AG04450 (cell line): ENCODE results near the gene DCT. TPM values are rescaled to one million over a fixed set of nuclear protein-coding genes. Genes with fewer than 3 reads are reported as not detected.

Experiments used
- CTCF ChIA-PET: fragments of 300-600, 350-600 bp; formaldehyde crosslinking; extraction: SDS; loops from one replicate; lab custom pipeline; 2022; ENCODE audit warnings: antibody characterized with exemption, inconsistent platforms; lab: Charles Lee
- POLR2A ChIA-PET: fragments of 350-600 bp; formaldehyde crosslinking; extraction: SDS; loops from one replicate; lab custom pipeline; 2021; ENCODE audit warnings: antibody characterized with exemption, inconsistent platforms; lab: Yijun Ruan, JAX
- DNase-seq: peaks from one replicate; pipeline ENCODE4 v3.0.0-alpha.2; 2011; ENCODE audit warnings: low read depth, low spot score
- H3K27ac ChIP-seq: one replicate; pipeline ENCODE4 v1.5.1; 2012; ENCODE audit warnings: low read depth, low read length, control low read depth
- H3K27me3 ChIP-seq: one replicate; pipeline ENCODE4 v1.6.0; 2012; ENCODE audit warnings: low read length; ENCODE audit not compliant: control insufficient read depth, insufficient read depth
- H3K4me3 ChIP-seq: 2 replicates; pipeline ENCODE4 v1.5.1; 2011; ENCODE audit warnings: mild to moderate bottlenecking, low read depth, low read length, control low read depth
- H3K9me3 ChIP-seq: 2 replicates; pipeline ENCODE4 v1.5.1; 2012; ENCODE audit warnings: low read length; ENCODE audit not compliant: control insufficient read depth, insufficient read depth
- polyA plus RNA-seq: library from polyadenylated mRNA; depleted of rRNA; stranded (reverse); fragments of >200 nt; gene quantifications from 2 replicates; pipeline ENCODE4 v1.2.3, GENCODE V29; 2011
- TF ChIP-seq, protein P1 (sequence below): IDR thresholded peaks from 2 replicates; pipeline ENCODE4 v1.5.1; 2011; ENCODE audit warnings: low read depth, low read length, control low read depth, inconsistent platforms

Gene DCT
- polyA plus RNA-seq, 1 experiment: not detected

DNA sequence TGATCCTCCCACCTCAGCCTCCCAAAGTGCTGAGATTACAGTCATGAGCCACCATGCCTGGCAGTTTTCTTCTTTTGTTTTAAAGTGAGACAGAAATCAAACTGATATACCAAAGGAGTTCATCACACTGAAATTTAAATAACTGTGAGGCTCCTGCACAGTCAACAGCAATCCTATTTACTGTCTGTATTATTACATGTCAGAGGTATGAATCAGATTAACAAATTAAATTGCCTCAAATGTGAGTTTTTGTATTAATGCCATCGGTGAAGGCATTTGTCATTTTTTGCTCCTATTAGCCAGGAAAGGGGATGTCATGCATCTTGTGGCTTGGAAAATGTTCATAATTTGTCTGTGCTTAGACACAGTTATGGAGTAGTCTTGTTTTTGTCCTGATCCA, 20.4 kb downstream of the DCT start:
- TF ChIP-seq, protein P1, sequence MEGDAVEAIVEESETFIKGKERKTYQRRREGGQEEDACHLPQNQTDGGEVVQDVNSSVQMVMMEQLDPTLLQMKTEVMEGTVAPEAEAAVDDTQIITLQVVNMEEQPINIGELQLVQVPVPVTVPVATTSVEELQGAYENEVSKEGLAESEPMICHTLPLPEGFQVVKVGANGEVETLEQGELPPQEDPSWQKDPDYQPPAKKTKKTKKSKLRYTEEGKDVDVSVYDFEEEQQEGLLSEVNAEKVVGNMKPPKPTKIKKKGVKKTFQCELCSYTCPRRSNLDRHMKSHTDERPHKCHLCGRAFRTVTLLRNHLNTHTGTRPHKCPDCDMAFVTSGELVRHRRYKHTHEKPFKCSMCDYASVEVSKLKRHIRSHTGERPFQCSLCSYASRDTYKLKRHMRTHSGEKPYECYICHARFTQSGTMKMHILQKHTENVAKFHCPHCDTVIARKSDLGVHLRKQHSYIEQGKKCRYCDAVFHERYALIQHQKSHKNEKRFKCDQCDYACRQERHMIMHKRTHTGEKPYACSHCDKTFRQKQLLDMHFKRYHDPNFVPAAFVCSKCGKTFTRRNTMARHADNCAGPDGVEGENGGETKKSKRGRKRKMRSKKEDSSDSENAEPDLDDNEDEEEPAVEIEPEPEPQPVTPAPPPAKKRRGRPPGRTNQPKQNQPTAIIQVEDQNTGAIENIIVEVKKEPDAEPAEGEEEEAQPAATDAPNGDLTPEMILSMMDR: no peak
- ChIA-PET POLR2A (no interaction called here), CTCF (no interaction called here)
- no peak overlapping the region for H3K4me3 ChIP-seq
- H3K9me3 ChIP-seq: no peaks in the 10 kb centered on the region
- DNase-seq: no peak
- H3K27ac ChIP-seq: no peak overlapping the region
- peaks cover 5% of the 10 kb centered on the region for H3K27me3 ChIP-seq

DNA sequence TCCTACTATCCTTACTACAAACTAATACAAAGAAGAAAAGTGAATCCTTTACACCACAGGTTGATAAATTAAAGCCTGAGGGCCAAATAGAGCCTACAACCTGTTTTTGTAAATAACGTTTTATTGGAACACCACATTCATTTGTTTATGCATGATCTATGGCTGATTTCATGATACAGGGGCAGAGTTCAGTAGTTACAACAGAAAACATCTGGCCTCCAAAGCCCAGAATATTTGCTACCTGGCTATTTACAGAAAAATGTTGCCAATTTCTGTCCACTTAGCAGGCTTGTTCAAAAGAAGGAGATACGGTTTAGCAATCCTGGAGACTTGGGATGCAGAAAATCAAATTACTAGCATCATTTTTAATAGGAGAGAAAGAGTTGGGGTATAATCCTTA, 24.1 kb downstream of the DCT start:
- ChIA-PET POLR2A (no interaction called here), CTCF (no interaction called here)
- peaks cover 5% of the 10 kb centered on the region for H3K27me3 ChIP-seq
- no peak overlapping the region for H3K4me3 ChIP-seq
- no peak overlapping the region for H3K27ac ChIP-seq
- TF ChIP-seq, protein P1: no peak
- no peak for DNase-seq
- no peaks in the 10 kb centered on the region for H3K9me3 ChIP-seq

GRCh38 chr13:94454906-94455305, 24.6 kb downstream of the DCT start:
- Histone ChIP-seq H3K27me3 (peaks cover 6% of the 10 kb centered on the region), H3K9me3 (no peaks in the 10 kb centered on the region), H3K27ac (no peak overlapping the region), H3K4me3 (no peak overlapping the region)
- TF ChIP-seq, protein P1: no peak
- ChIA-PET POLR2A (no interaction called here), CTCF (no interaction called here)
- DNase-seq: no peak

DNA sequence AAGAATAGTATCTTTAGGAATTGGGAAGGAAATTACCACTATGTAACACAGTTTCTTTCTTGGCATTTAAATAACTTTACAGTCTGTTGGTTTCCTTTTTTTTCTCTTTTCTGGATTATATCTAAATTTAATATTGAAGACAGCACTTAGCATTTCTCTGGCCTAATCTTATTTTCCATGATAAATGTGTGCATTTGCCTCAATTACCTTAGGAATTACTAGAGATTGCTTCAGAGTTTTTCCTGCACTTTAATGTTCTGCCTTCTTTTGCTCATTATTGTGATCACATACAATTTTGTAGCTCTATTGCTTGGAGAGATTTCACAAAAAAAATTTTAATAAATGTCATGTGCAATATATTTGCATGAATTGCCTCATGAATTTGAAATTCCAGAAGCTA, 25.1 kb downstream of the DCT start:
- ChIA-PET POLR2A (no interaction called here), CTCF (no interaction called here)
- H3K9me3 ChIP-seq: no peaks in the 10 kb centered on the region
- TF ChIP-seq, protein P1: no peak
- H3K27me3 ChIP-seq: peaks cover 7% of the 10 kb centered on the region
- H3K4me3 ChIP-seq: no peak overlapping the region
- H3K27ac ChIP-seq: no peak overlapping the region
- no peak for DNase-seq

DNA sequence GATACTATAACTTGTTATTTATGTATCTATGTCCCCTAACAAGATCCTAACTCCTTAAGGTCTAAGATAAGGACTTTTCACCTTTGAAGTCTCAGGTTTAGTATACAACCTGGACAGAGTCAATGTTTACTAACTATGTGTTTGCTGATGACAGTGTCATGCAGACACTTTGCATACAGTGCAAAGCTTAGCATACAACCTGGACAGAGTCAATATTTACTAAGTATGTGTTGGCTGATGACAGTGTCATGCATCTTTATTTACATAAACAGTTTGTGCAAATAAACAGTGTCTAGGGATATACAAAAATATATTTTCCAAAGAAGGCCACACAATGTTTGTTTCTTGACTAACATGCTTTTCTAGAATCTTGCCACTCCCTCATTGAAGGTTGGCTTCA, 34.7 kb downstream of the DCT start:
- ChIA-PET CTCF (no interaction called here), POLR2A (no interaction called here)
- no peak overlapping the region for H3K4me3 ChIP-seq
- TF ChIP-seq, protein P1: no peak
- peaks cover 2% of the 10 kb centered on the region for H3K27me3 ChIP-seq
- no peak for DNase-seq
- H3K9me3 ChIP-seq: no peaks in the 10 kb centered on the region
- no peak overlapping the region for H3K27ac ChIP-seq
